Activated T-cell treated with anti-CD3 and anti-CD28 coated beads for 4 hours (primary cell): ENCODE results near the gene SCN5A.

Experiments
- DNase-seq: peaks from one replicate; pipeline ENCODE4 v3.0.0-alpha.2; 2020

Gene SCN5A

DNA sequence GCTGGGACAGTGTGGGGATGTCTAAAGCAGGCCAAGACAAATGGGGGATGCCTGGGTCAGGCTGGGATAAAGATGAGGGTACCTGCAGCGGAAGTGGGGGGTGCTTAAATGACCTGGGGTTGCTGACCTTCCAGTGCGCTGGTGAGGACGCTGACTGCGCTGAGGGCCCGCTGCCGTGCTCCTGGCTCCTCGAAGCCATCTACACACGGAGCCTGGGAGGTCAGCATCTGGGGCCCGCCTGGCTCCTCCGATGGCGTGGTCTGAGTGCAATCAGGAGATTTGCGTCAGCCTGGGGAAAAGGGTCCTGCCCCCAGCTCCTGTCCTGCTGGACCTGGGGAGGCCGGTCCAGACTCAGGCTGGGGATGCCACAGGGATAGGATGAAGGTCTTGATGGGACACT is 50.7 kb downstream of the SCN5A start:
- DNase-seq, result no peak

DNA sequence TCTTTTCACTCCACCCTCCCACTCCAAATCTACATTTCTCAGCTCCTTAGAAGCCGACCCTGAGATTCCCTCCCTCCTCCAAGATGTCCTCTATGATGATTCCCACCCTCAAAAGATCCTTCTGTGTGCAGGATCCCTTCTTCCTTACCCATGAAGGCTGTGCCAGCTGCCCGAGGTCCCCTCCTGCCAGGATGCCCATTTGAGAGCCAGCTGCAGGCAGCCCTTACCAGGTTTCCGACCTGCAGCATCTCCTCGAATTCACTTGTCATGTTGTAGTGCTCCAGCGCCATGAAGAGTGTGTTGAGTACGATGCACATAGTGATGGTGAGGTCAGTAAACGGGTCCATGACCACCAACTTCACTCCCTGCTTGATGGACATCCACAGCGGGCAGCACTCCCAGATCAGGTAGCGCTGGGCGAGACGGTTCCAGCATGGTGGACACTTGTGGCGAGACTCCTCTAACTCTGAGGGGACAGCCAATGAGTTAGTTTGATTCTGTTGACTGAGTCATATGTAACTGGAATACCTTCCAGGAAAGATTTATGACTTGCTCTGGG is 51.9 kb downstream of the SCN5A start:
- DNase-seq, result no peak

DNA sequence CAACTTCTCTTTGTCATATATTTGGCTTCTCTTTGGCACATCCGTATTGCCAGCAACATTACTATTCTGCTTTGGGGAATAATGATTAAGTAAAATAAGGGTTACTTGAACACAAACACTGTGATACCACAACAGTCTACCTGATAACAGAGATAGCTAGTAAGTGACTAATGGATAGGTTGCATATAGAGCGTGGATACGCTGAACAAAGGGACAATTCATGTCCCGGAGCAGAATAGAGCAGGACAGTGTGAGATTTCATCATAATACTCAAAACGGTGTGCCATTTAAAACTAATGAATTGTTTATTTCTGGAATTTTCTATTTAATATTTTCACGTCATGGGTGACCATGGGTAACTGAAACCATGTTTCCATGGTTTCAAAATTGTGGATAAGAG is 54.1 kb downstream of the SCN5A start:
- DNase-seq, result no peak

DNA sequence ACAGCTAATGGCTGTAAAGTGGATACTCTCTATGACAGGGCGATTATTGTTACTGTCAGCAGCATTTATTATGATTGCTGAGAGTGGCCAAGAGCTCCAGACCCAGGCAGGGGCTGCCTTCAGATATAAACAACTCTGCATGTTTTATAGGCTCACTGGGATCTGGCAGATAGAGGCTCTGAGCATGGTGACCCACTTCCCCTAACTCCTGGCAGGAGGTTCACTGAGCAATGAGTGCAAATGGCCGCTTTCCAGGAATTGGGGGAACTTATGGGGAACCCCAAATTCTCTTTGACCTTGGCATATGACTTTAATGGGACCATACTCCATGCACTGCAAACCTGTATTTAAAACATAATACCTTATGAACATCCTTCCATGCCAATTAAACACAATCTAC is 59.0 kb downstream of the SCN5A start:
- DNase-seq, result no peak

DNA sequence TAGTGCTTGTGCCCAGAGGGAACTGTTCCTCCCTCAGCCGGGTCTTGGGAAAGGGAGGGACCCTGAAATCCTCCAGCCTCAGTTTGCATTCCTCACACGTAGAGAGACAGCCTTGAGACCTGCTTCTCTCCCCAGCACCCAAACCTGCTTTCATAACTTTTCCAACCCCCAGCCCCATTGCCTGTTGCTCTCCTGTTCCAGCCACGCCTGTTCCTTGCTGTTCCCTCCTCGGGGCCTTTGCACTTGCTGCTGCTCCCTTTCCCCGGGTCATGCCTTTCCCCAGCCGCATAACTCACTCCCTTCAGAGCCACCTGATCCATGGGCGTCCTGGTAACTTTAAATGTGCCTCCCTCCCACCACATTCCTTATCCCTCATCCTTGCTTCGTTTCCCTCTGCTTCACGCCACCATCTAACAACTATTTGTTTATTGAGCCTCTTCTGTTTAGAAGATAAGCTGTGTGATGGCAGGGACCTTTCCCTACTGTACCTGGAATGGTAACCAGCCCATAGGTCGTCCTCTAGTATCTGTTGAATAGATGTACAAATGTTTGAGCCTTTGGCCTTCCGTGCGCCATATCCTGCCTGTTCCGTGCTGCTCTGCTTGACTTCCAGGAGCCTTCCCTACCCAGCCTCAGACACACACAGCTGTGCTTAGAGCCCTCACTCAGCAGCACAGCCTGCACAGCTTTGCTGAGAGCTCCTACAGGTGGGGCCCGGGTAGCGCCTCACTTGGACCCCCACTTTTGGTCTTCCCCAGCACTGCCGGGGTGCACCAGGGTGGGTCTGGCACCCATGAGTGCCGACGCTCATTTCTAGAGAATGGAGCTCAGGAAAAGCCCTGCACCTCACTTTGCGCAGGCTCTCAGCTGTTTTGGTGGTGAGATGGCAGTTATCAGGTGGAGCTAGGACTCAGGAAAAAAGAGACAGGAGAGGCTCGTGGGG is 60.2 kb downstream of the SCN5A start:
- no peak for DNase-seq

DNA sequence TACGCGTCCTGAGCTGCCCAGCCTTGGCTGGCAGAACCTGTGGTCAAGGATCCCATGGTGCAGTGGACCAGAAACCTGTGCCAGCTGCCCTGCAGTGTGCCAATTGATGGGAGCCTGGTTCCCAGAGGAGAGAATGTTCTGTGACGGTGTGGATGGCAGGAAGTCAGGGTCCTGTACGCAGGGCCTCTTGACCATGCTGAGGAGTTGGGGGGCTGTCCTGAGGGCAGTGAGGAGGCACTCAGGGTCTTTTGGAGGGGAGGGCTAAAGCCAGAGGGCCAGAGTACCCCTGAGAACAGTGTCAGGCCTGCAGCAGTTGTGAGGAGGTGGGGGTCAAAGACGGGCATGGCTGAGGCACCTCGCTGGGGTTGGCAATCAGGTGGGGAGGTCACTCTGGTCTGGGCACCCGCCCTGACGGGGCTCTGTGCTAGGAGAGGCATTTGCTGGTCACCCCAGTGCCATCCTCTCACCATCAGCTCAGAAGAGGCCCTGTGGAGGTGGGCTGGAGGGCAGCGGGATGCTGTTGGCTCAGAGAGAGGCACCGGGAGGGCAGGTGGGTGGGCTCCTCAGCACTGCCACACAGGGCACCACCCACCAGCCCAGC is 61.0 kb downstream of the SCN5A start:
- no peak for DNase-seq

DNA sequence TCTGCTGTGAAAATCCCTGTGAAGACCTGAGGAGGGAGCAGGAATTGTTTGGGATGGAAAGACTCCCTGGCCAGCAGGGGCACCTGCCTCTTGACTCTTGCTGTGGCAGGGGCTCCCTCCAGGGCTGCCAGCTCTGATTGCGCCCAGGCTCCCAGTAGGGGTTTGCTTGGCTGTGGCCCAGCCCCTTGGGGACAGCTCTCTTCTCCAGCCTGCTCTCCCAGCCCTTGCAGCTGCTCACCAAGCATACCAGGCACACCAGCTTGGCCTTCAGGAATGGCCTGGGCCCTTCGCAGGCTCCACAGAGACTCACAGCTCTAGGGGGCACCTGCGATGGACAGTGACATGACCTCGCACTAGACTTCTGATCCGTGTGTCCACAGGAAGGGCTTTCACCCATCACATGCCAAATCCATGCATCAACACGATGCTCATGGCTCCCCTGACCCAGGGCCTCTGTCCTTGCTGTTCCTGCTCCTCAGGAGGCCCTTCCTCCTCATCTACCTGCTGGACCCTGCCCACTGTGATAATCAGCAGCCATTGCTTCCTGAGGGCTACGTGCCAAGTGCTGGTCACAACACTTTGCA is 61.8 kb downstream of the SCN5A start:
- DNase-seq, result no peak

DNA sequence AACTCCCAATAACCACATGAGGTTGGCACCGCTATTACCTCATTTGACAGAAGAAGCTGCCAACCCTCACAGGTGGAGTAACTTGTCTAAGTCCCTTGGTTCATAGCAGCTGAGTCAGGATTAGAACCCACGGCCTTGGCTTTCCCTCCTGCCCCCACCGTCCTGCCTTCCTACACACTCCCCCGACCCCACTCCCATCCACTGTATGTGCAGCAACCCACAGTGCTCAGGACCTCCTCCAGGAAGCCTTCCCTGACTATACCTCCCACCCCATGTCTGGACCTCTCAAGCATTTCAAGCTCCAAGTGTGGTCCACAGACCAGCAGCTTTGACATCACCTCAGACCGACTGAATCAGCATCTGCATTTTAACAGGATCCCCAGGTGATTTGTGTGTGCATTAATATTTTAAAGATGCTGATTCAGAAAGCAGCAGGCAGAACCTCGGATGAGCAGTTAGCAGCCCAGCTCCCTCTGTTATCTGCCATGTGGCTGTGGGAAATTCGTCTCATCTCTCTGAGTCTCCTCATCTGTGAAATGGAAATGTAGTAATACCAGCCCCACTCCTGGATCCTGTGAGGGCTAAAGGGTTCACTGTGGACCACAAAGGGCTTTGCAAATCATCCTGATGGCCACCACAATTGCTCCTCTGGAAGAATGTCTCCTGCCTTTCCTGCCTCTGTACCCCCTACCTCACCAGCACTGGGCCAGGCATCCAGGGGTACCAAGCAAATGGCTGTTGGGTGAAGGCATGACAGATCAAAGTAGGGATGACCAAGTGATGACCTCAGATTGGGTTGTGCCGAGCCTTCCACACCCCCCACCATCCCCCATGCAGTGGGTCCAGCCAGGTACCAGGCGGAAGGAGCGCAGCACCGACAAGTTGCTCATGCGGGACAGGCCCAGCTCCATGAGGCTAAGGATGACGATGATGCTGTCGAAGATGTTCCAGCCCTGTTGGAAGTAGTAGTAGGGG is 62.7 kb downstream of the SCN5A start:
- no peak for DNase-seq

DNA sequence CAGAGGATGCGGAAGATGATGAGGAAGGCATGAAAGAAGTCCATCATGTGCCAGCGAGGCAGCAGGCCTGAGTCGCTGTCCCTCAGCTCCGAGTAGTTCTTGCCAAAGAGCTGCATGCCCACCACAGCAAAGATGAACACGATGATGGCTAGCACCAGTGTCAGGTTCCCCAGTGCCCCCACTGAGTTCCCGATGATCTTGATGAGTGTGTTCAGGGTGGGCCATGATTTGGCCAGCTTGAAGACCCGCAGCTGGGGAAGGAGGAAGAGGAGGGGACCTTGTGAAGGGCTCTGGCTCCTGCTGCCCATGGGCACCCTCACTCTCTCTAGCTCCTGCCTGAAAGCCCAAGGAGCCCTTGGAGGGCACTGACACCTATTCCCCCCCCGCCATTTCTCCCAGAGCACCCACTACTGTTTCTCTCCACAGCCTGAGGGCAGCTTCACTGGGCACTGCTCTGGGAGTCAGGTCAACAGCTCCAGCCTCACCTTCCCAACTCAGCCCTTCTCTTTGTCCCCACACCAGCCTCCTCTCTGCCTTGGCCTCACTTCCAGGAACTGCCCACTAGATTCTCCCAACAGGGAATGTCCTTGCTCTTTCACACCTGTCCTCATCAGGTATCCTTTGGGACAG is 63.6 kb downstream of the SCN5A start:
- DNase-seq, result no peak

DNA sequence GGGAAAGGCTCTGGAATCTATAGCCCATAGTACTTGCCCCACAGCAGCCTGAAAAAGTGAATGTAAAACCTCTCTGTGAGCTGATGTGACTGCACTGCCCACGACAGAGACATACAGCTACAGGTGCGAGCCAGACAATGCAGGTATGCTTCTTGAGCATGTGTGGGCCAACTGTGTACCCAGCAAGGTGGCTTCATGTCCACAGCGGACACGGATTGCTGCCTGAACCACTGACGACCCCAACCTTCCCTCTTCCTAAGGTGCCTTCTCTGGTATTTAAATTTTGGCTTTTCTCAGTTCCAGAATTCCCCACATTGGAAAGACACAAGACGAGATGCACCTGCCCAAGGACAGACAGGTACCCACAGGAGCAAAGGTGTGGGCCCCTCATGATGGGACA is 65.8 kb downstream of the SCN5A start:
- DNase-seq, result no peak

DNA sequence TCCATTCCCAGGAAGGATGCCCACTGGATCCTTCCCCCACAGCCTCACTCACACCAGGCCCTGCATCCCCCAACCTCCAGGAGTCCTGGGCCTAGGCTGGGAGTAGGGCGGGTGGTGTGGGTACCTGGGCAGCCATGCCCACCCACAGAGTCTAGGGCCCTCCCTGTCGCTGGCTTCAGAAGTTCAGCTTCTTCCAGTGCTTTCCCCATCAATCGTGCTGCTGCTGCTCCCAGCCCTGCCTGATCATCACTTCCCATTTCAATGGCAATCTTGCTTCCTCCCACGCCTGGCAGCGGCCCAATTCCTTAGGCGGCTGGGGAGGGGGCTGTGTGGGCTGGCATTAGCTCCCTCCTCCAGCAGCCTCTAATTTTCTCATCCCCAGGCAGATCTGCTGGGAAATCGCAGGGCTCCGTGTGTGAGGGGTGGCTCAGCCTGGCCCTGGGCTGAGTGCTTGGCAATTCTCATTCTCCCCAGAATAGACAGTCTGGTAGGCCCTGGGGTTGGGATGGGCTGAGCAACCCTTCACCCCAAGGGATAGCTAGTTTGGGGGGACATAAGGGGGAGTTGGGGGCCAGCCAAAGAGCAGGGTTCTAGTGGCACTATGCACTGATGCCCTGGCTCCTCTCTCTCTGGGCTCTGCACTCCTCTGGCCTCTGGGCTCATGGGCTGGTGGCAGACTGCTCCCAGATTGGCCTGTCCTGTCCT is 66.4 kb downstream of the SCN5A start:
- DNase-seq, result no peak

DNA sequence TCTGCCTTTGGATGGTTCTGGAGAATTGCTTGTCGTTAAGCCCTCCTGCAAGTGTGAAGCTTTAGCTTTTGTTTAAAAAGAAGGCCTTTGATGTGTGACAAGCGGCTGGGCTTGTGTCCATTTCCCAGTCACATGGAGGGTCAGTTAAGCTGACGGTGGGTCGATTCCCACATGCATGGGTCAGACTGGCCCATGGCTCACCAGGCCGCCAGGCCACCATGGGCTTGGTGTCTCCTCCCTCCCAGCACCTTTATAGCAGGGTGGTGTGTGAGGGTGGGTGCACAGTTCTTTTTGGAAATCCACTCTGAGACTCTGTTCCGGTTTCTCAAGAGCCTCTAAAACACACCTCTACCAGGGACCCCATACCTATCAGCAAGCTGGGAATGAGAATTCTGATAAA is 67.2 kb downstream of the SCN5A start:
- no peak for DNase-seq

DNA sequence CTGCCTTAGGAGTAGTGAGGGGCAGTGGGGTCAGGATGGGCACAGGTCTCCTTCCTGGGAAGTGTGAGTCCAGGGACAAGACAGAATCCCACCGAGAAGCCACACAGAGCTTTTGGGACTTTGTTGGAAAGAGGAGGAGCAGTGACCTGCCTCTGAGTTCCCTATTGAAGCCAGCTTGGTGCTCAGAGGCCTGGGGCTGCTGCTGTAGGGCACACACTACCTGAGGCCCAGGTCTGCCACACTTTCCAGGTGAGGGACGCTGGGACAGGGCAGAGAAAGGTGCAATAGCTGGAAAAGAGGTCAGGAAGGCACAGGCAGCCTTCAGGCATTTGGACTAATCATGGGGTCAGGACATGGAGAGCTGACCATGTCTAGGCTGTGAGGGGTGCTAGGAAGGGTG is 67.7 kb downstream of the SCN5A start:
- no peak for DNase-seq

DNA sequence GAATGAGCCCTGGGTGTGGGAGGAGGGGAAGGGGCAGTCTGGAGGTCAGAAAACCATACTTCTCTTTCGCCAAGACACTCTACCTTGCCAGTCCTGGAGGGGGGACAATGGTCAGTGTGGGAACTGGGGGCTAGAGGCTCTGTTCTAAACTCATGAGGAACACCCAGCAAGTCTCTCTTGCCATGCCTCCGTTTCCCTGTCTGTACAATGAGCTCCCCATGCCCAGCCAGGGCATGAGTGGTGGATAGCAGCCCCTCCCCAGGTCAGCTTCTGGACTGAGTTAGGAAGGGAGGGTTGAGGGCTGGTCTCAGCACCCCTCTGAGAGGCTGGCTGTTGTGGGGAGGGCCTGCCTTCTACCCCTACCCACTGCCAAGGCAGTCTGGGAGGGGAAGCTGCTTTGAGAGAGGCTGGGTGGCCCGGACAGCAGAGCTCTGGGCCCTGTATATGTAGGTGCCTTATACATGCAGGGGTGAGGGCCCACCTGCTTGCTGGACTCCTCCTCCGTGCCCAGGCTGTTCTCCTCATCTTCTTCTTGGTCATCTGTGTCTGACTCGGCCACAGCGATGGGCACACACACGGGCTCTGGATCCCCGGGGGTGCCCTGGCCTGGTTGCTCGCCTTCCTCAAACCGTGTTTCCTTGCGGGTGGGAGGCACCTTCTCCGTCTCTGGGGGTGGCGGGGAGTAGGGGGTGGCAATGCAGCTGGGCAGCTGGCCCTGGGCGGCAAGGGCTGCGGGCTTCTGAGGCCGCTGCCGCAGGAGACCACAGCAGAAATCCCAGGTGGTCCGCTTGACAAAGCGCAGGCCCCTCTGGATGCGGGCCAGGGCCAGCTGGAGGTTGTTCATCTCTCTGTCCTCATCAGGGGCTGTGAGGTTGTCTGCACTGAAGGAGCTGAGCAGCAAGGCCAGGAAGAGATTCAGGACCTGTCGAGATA is 68.8 kb downstream of the SCN5A start:
- no peak for DNase-seq

DNA sequence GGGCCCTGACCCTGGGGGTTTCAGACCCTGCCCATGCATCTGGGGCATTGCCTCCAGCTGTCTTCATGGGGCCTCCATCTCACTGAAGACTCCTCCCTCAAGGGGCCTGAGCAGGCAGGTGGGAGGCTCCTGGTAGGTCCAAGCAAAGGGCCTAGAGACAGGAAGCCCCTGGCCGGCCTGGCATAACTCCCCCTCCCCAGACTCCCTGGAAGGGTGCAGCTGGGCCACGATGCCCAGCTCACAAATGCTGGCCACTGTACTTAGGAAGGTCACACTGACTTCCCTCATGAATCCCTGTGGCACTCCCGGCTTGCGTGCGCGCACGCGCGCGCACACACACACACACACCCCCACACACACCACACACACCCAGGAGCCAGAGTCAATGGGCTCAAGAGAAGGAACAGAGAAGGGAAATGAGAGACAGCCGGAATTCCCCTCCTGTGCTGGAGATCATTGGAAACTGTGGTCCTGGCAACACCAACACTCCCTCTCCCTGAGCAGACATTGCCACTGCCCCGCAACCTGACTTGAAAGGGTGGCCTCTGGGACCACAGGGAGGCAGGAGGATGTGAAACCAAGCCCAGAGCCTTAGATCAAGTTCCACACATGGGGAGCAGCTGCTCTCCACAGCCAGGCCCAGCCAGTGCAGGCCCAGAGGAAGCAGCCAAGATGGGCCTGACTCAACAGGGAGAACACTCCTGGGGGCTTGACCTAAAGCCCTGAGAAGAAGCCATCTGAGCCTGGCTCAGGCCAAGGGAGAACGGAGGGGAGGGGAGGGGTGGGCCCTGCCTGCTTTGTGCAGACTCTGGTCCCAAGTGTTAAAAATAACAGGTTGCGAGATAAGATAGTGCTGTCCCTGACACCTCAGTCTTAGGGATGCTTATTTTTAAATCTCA is 69.7 kb downstream of the SCN5A start:
- DNase-seq, result no peak

DNA sequence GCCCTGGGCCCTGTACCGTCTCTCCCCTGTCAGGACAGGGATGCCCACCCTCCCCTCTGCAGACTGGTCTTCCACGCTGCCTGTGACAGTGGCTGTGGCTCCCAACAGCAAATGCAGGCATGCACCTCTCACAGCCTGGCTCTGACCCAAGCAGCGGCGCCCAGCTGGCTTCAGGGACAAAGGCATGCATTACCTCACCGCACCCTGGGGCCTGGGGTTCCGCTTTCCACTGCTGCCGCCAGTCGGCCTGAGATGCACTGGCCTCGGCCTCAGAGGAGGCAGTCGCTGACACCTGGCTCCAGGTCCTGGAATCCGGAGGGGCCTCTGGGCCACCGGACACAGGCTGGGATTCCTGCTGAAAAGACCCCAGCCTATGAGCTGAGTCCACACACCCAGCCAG is 70.3 kb downstream of the SCN5A start:
- DNase-seq, result no peak

DNA sequence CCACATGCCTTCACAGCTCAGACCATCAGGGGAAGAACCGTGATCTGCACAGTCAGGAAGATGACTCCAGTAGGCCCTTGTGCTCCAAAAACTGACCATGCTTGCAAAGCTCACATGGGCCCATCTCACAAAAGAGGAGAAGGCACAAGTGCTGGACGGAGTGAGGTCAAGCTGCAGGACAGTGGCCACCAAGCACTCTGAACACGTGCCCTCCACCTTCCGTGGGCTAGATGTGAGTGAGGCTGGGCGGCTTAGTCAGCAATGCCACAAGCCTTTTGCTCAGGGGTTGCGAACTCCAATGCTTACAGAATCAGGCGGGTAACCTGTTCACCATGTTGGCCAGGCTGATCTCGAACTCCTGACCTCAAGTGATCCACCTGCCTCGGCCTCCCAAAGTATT is 70.9 kb downstream of the SCN5A start:
- DNase-seq, result no peak

DNA sequence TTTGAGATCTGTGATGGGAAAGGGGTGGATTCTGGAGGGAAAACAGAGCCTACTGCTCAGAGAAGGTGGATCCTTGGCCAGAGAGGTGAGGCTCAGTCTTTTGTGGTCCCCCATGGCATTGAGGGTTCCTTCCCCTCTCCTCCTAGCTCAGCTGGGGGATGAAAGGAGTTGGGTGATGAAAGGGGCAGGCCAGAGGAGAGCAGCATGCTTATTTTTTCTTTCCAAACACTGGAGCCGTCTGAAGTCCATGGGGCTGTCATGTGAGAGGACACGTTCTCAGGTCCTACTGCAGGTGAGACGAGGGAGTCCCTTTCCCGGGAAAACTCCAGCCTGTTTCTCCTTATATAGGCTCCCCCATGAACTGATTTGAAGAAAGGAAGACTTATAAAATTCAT is 71.4 kb downstream of the SCN5A start:
- no peak for DNase-seq

DNA sequence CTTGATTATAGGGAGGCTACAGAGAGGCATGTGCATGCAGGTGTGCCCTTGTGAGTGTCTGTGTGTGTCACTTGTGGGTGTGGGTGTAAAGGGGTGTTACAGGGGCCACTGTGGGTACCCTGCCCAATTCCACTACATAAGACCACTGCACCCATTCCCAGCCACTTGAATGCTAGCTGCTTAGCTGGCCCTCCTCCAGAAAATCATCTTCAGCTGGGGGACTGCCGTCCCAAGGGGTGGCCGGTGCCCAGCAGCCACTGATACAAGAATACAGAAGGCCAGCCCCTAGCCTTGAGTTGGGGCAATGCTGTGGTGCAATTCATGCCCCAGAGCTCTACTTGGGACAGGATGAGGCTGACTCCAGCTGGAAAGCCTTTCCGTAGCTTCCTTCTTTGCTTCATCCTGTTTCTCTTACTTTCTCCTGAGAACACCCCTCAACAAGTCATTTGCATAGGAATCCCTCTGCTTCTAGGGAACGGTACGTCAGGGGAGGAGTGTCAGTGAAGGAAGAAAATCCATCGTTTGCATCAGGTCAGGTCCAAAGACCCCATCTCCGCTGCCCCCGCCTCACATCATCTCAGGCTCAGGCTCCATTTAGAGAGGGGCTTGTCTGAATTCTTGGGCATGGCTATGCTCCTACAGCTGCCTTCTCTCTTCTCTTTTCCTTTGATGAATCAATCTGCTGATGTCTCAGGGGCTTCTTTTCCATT is 72.0 kb downstream of the SCN5A start:
- DNase-seq, result no peak
